Suppressor macrophage treated with lipopolysaccharide for 1 hour (primary cell): ENCODE results near the gene LIMS2.

Experiments
- DNase-seq, 3 donors: peaks; one replicate each; pipeline ENCODE4 v3.0.0-alpha.2; 2020 to 2022

The LIMS2 gene

GRCh38 chr2:127644066-127645025, 31.0 kb downstream of the LIMS2 start:
- DNase-seq, result no peak

DNA sequence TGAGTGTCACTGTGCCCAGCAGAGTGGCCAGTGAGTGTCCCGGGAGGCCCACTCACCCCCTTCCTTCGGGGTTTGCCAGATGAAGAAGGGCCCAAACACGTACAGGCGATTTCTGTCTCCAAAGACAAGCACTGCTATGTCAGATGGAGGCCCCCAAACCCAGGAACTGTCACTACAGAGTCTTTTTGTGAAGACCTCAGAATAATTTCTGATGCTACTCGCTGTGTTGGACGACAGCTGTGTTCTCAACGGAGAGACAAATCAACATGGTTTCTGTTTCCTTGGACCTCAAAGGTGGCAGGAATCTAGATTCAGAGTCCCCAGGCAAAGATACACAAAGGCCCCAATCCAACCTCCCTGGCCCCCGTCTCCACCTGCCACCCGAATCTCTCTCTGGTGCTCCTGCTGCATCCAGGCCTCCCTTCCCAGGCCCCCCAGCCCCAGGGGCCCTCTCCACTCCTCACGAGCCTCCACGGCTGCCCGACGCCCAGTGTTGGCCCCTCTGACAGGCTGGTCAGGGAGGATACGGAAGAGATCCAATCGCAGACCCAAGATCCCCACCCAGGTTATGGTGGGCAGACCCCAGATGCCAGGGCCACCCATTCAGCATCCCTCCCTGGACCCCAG, 31.8 kb downstream of the LIMS2 start:
- DNase-seq, result no peak

DNA sequence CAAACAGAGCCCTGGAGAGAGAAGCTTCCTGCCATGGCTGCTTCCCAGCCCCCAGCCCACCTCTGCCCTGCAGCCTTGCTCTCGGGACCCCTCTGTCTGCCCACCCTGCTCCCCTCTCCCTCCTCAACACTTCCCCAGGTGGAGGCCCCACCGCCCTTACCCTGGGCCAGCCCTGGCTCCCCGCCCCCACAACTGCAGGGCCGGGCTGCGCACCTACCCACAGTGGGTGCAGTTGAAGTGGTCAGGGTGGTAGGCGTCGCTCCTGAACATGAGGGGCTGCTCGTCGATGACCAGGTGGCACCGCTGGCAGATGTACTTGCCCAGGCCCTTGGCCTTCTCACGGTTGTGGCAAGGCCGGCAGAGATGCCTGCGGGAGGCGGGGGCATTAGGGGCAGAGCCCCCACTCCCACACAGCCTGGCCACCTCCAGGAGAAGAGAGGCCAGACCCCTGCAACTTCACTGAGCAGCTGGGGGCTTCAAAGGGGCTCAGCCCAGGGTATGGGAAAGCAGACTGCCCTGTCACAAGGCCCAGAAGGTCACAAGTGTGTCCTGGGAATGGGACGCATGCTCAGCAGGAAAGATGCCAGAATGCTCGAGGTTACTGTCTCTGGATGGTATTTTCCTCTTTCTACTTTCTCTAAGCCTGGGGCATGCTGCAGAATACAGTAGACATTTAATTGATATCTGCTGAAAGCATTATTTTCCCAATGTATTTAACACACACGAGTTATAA, 32.5 kb downstream of the LIMS2 start:
- no peak for DNase-seq

GRCh38 chr2:127641846-127642507, 33.4 kb downstream of the LIMS2 start:
- no peak for DNase-seq

- DNase-seq, result no peak
These were observed 34.2 kb downstream of the LIMS2 start for GRCh38 chr2:127641133-127641532.

GRCh38 chr2:127640082-127641072, 35.0 kb downstream of the LIMS2 start:
- no peak for DNase-seq

DNA sequence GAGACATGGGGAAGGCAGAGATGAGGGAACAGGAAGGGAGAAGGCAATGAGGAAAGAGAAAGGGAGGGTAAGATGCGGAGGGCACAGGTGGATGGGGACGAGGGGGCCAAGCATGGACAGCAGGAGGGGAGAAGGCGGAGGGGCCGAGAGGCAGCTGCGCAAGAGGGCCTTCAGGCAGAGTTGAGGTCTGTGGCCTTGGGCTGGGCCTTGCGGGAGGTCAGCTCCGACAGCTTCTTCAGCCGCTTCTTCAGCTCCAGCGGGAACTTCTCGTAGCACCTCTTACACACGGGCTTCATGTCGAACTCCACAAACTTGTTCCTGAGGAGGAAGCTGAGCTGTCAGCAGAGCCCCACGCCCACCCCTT, 36.2 kb downstream of the LIMS2 start:
- DNase-seq, result no peak

GRCh38 chr2:127638361-127639110, 36.8 kb downstream of the LIMS2 start:
- no peak for DNase-seq

DNA sequence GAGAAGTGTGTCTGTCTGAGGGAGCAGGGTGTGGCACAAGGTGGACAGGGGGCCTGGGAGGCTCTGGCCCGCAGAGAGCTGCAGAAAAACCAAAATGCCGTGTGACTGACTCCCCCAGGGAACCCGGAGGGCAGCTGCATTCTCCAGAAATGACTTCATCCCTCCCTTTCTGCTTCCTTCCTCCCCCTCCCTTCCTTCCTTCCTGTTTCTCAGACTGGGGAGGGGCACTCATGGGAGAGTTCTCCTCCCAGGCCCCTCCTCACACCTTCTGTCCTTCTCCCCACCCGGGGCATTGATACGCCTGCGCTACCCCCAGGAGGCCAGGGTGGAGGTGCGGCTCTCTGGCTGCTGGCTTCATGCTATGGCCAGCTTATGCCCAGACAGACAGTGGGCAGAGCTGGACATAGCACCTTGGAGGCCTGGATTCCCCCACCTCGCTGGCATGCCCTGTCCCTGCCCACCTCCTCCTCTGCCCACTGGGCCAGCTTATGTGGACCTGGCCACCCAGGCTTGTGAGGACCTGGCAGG, 37.5 kb downstream of the LIMS2 start:
- peak; percentile 44 to 64 (median 52) for DNase-seq

GRCh38 chr2:127637236-127637630, 38.1 kb downstream of the LIMS2 start:
- no peak for DNase-seq

- no peak for DNase-seq
These were observed 38.8 kb downstream of the LIMS2 start for GRCh38 chr2:127636248-127637235.

- DNase-seq, result no peak
These were observed 39.7 kb downstream of the LIMS2 start for GRCh38 chr2:127635380-127636237.

- DNase-seq, result no peak
These were observed 40.5 kb downstream of the LIMS2 start for GRCh38 chr2:127634626-127635379.

GRCh38 chr2:127634066-127634617, 41.2 kb downstream of the LIMS2 start:
- no peak for DNase-seq

- no peak for DNase-seq
These were observed 41.7 kb downstream of the LIMS2 start for GRCh38 chr2:127633556-127634065.

- no peak for DNase-seq
These were observed 42.5 kb downstream of the LIMS2 start for GRCh38 chr2:127632592-127633489.
